ENCODE measurements around the gene RPS13. TPM values are rescaled to one million over a fixed set of nuclear protein-coding genes. Genes with fewer than 3 reads are reported as not detected.
"Not testable (repeated sequence)": the region's sequence is repeated elsewhere in the genome, so short reads cannot be mapped to it uniquely, and the experiment has no call there.

Gene RPS13
- total and polyA plus RNA-seq, 3 donors from 2014 or later = 623 to 957 (median 708) TPM

GRCh38 chr11:17066691-17067090 lies 10.8 kb downstream of the RPS13 start:
- H3K27me3 ChIP-seq = no peaks in the 10 kb centered on the region
- no peak overlapping the region for H3K27ac ChIP-seq
- intact Hi-C loops (cut with DNase I; ENCODE audit: low total_unique reads) = no loop called here
- no peak for TF ChIP-seq POLR2A (IDR thresholded peaks at IDR 0.05)
- TF ChIP-seq CTCF (IDR thresholded peaks at IDR 0.05) = no peak
- H3K4me1 ChIP-seq = peaks cover 8% of the 10 kb centered on the region
- H3K9me3 ChIP-seq = no peaks in the 10 kb centered on the region
- DNase-seq = peak; percentile 64
- no peaks in the 10 kb centered on the region for H3K36me3 ChIP-seq (ENCODE audit: low read depth, missing control alignments)
- H3K4me3 ChIP-seq = no peak overlapping the region
- 27 to 46% methylated on average over 2 of the region's 2 CpGs for WGBS, 2 donors

GRCh38 chr11:17063171-17064002 lies 14.1 kb downstream of the RPS13 start:
- DNase-seq = peak; percentile 82
- intact Hi-C loops (cut with DNase I; ENCODE audit: low total_unique reads) = no loop called here
- Histone ChIP-seq H3K9me3 (no peaks in the 10 kb centered on the region), H3K36me3 (ENCODE audit: low read depth, missing control alignments) (no peaks in the 10 kb centered on the region), H3K27me3 (no peaks in the 10 kb centered on the region), H3K27ac (no peak overlapping the region), H3K4me3 (no peak overlapping the region), H3K4me1 (peaks cover 8% of the 10 kb centered on the region)
- 79 to 83% methylated on average over 4 of the region's 4 CpGs for WGBS, 2 donors
- TF ChIP-seq POLR2A (IDR thresholded peaks at IDR 0.05) (no peak), CTCF (IDR thresholded peaks at IDR 0.05) (peak; percentile 45 to 64 (median 64))

GRCh38 chr11:17051146-17051545 lies 26.3 kb downstream of the RPS13 start:
- H3K36me3 ChIP-seq (ENCODE audit: low read depth, missing control alignments) = not testable (repeated sequence)

GRCh38 chr11:17048491-17048890 lies 29.0 kb downstream of the RPS13 start:
- H3K27ac ChIP-seq; H3K36me3 ChIP-seq (ENCODE audit: low read depth, missing control alignments); H3K4me1 ChIP-seq; intact Hi-C loops (cut with DNase I; ENCODE audit: low total_unique reads); H3K4me3 ChIP-seq; H3K27me3 ChIP-seq; H3K9me3 ChIP-seq; DNase-seq: not testable (repeated sequence)
- 80 to 93% methylated on average over 4 of the region's 4 CpGs for WGBS, 2 donors

More at GRCh38 chr11:17051146-17051545, 26.3 kb downstream of the RPS13 start:
- intact Hi-C loops (cut with DNase I; ENCODE audit: low total_unique reads); H3K4me1 ChIP-seq; H3K4me3 ChIP-seq; H3K27ac ChIP-seq; H3K9me3 ChIP-seq; DNase-seq; H3K27me3 ChIP-seq: not testable (repeated sequence)
- 78 to 81% methylated on average over 13 to 22 of the region's 27 CpGs for WGBS, 2 donors

- Histone ChIP-seq H3K4me3 (no peak overlapping the region), H3K27ac (no peak overlapping the region), H3K4me1 (no peaks in the 10 kb centered on the region), H3K9me3 (no peaks in the 10 kb centered on the region), H3K27me3 (no peaks in the 10 kb centered on the region), H3K36me3 (ENCODE audit: low read depth, missing control alignments) (no peaks in the 10 kb centered on the region)
- intact Hi-C loops (cut with DNase I; ENCODE audit: low total_unique reads) = no loop called here
- WGBS, 2 donors = 64 to 78% methylated on average over 3 to 5 of the region's 5 CpGs
- no peak for TF ChIP-seq POLR2A (IDR thresholded peaks at IDR 0.05)
- no peak for TF ChIP-seq CTCF (IDR thresholded peaks at IDR 0.05)
- no peak for DNase-seq
Observed at GRCh38 chr11:17046690-17047089, 30.8 kb downstream of the RPS13 start.
